ENCODE results near the gene UCP2.

UCP2 gene

GRCh38 chr11:74015919-74016684 is 33.5 kb upstream of the UCP2 start:
- H3K9me3 ChIP-seq (ENCODE audit: control extremely low read depth in 1 of 5, control insufficient read depth in 4 of 5, insufficient read depth in 2 of 5, low read depth in 1 of 5, low read length in 4 of 5) = no peaks in the 10 kb centered on the region
- H3K27me3 ChIP-seq (replicated peaks in 2 of 5; ENCODE audit: control insufficient read depth in 4 of 5, insufficient read depth in 5 of 5, low read length in 4 of 5) = no peaks in the 10 kb centered on the region
- peaks cover 2 to 26% (median 10%) of the 10 kb centered on the region in 4 experiments for H3K36me3 ChIP-seq (ENCODE audit: control insufficient read depth in 4 of 4, insufficient read depth in 4 of 4, low read length in 3 of 4)
- no peak overlapping the region for H3K4me3 ChIP-seq (ENCODE audit: control insufficient read depth in 1 of 7, extremely low read depth in 1 of 7, insufficient read depth in 4 of 7, low read depth in 2 of 7, low read length in 6 of 7)
- DNase-seq = peak in 2 of 3 donors; percentile 22 to 41
- CTCF ChIA-PET = interaction anchor here (0.8 to 1.6 kb wide), 8 partner anchors 11 to 56 kb away, joined by 3 to 5 read pairs (median 3); partner anchors contain the start of gene UCP2
- peaks cover 7 to 73% (median 63%) of the 10 kb centered on the region in 4 experiments for H3K4me1 ChIP-seq (ENCODE audit: control extremely low read depth in 1 of 4, control insufficient read depth in 4 of 4, insufficient read depth in 4 of 4, low read length in 3 of 4)
- POLR2A ChIA-PET = no interaction called here
- WGBS (ENCODE audit: insufficient coverage) = 97% methylated on average over 5 of the region's 5 CpGs
- H3K27ac ChIP-seq (ENCODE audit: insufficient read depth in 1 of 2, low read depth in 1 of 2, low read length in 2 of 2, poor library complexity in 1 of 2, severe bottlenecking in 2 of 2) = no peak overlapping the region

DNA sequence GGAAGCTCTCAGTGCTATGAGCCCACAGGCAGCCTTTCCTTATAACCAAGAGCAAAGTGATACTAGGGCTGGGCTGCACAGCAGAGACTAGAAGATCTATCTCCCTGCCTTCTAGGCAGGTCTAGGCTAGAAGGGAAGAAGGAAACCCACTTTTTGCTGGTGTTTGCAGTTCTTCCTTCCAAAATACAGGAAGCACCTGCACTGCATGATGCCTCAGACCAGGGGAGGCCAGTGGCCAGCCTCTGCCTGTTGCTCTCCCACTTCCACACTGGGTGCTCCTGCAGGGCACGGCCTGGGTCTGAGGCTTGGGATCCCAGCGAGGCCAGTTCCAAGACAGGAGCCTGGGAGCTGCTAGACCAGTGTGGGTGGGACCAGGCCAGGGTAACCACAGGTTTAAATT is 32.2 kb upstream of the UCP2 start:
- CTCF ChIA-PET = interaction anchor here (1.1 to 2.1 kb wide), 9 partner anchors 12 to 54 kb away, joined by 3 to 6 read pairs (median 4); partner anchors contain the start of gene UCP2
- POLR2A ChIA-PET = interaction anchor here (1.3 kb wide), 1 partner anchor 20 kb away, joined by 4 read pairs; no protein-coding TSS in a partner anchor
- H3K36me3 ChIP-seq (ENCODE audit: control insufficient read depth in 4 of 4, insufficient read depth in 4 of 4, low read length in 3 of 4) = peaks cover 2 to 29% (median 10%) of the 10 kb centered on the region in 4 experiments
- H3K9me3 ChIP-seq (ENCODE audit: control extremely low read depth in 1 of 5, control insufficient read depth in 4 of 5, insufficient read depth in 2 of 5, low read depth in 1 of 5, low read length in 4 of 5) = no peaks in the 10 kb centered on the region
- no peaks in the 10 kb centered on the region for H3K27me3 ChIP-seq (replicated peaks in 2 of 5; ENCODE audit: control insufficient read depth in 4 of 5, insufficient read depth in 5 of 5, low read length in 4 of 5)
- peaks cover 7 to 73% (median 63%) of the 10 kb centered on the region in 4 experiments for H3K4me1 ChIP-seq (ENCODE audit: control extremely low read depth in 1 of 4, control insufficient read depth in 4 of 4, insufficient read depth in 4 of 4, low read length in 3 of 4)
- H3K4me3 ChIP-seq (ENCODE audit: control insufficient read depth in 1 of 7, extremely low read depth in 1 of 7, insufficient read depth in 4 of 7, low read depth in 2 of 7, low read length in 6 of 7) = no peak overlapping the region
- no peak overlapping the region for H3K27ac ChIP-seq (ENCODE audit: insufficient read depth in 1 of 2, low read depth in 1 of 2, low read length in 2 of 2, poor library complexity in 1 of 2, severe bottlenecking in 2 of 2)
- 29% methylated on average over 2 of the region's 2 CpGs for WGBS (ENCODE audit: insufficient coverage)
- peak; percentile 34 to 77 (median 65) for DNase-seq

DNA sequence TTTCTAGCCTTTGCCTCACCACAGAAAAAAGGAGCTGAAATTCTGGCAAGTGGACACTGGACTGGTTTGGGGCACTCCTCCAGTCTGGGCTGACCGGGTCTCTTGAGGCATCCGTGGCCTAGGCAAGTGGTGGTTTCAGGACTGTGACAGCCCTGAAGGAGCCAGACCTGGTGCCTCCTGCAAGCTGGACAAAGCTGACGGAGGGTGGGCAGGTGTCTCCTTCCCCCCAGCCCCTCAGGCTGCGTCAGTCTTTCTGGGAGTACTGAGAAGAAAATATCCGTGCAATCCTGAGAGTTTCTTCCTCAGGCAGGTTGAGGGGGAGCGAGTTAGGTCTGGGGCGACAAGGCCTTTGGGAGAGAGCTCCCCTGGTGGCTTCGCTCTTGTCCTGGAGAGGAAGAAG is 30.5 kb upstream of the UCP2 start:
- H3K9me3 ChIP-seq (ENCODE audit: control extremely low read depth in 1 of 5, control insufficient read depth in 4 of 5, insufficient read depth in 2 of 5, low read depth in 1 of 5, low read length in 4 of 5) = no peaks in the 10 kb centered on the region
- no peaks in the 10 kb centered on the region for H3K27me3 ChIP-seq (replicated peaks in 2 of 5; ENCODE audit: control insufficient read depth in 4 of 5, insufficient read depth in 5 of 5, low read length in 4 of 5)
- POLR2A ChIA-PET = interaction anchor here (0.6 kb wide), 1 partner anchor 149 kb away, joined by 3 read pairs; no protein-coding TSS in a partner anchor
- H3K27ac ChIP-seq (ENCODE audit: insufficient read depth in 1 of 2, low read depth in 1 of 2, low read length in 2 of 2, poor library complexity in 1 of 2, severe bottlenecking in 2 of 2) = no peak overlapping the region
- CTCF ChIA-PET = interaction anchor here (1.0 to 2.1 kb wide), 3 partner anchors 8 to 34 kb away, joined by 3 to 6 read pairs (median 3); no protein-coding TSS in a partner anchor
- 100% methylated on average over 8 of the region's 8 CpGs for WGBS (ENCODE audit: insufficient coverage)
- H3K36me3 ChIP-seq (ENCODE audit: control insufficient read depth in 4 of 4, insufficient read depth in 4 of 4, low read length in 3 of 4) = peaks cover 2 to 29% (median 10%) of the 10 kb centered on the region in 4 experiments
- peaks cover 7 to 60% (median 48%) of the 10 kb centered on the region in 4 experiments for H3K4me1 ChIP-seq (ENCODE audit: control extremely low read depth in 1 of 4, control insufficient read depth in 4 of 4, insufficient read depth in 4 of 4, low read length in 3 of 4)
- no peak overlapping the region for H3K4me3 ChIP-seq (ENCODE audit: control insufficient read depth in 1 of 7, extremely low read depth in 1 of 7, insufficient read depth in 4 of 7, low read depth in 2 of 7, low read length in 6 of 7)
- no peak for DNase-seq

DNA sequence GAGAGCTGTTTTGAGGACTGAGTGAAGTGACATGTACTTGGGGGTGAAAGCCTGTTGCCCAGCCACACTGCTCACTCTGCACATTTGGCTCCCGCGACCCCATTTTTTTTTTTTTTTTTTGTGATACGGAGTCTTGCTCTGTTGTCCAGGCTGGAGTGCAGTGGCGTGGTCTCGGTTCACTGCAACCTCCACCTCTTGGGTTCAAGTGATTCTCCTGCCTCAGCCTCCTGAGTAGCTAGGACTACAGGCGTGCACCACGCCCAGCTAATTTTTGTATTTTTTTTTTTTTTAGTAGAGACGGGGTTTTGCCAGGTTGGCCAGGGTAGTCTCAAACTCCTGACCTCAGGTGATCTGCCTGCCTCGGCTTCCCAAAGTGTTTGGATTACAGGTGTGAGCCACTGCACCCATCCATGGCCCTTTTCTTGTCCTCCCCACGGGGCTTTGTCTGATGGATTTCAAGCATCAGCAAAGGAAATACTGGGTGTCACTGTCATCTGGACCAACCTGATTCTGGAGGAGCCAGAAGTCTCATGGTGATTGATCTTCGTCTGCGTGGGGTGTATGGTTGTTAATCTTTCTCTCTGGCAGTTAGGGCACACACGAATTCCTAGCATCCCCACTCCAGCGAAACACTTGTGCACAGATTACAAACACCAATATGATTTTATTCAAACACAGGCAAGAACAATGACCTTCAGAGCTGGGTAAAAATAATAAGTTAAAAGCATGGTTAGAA is 29.6 kb upstream of the UCP2 start:
- H3K27me3 ChIP-seq (replicated peaks in 2 of 5; ENCODE audit: control insufficient read depth in 4 of 5, insufficient read depth in 5 of 5, low read length in 4 of 5) = no peaks in the 10 kb centered on the region
- peak overlapping the region in 1 of 2 experiments; percentile 69 for H3K27ac ChIP-seq (ENCODE audit: insufficient read depth in 1 of 2, low read depth in 1 of 2, low read length in 2 of 2, poor library complexity in 1 of 2, severe bottlenecking in 2 of 2)
- POLR2A ChIA-PET = interaction anchor here (0.6 to 1.7 kb wide), 2 partner anchors 30 to 40 kb away, joined by 3 to 6 read pairs; partner anchors contain the start of gene UCP2
- H3K9me3 ChIP-seq (ENCODE audit: control extremely low read depth in 1 of 5, control insufficient read depth in 4 of 5, insufficient read depth in 2 of 5, low read depth in 1 of 5, low read length in 4 of 5) = no peaks in the 10 kb centered on the region
- peaks cover 7 to 56% (median 47%) of the 10 kb centered on the region in 4 experiments for H3K4me1 ChIP-seq (ENCODE audit: control extremely low read depth in 1 of 4, control insufficient read depth in 4 of 4, insufficient read depth in 4 of 4, low read length in 3 of 4)
- peaks cover 0 to 21% (median 10%) of the 10 kb centered on the region in 4 experiments for H3K36me3 ChIP-seq (ENCODE audit: control insufficient read depth in 4 of 4, insufficient read depth in 4 of 4, low read length in 3 of 4)
- no peak for DNase-seq
- H3K4me3 ChIP-seq (ENCODE audit: control insufficient read depth in 1 of 7, extremely low read depth in 1 of 7, insufficient read depth in 4 of 7, low read depth in 2 of 7, low read length in 6 of 7) = peak overlapping the region in 1 of 7 experiments; percentile 2
- CTCF ChIA-PET = interaction anchor here (1.8 kb wide), 1 partner anchor 33 kb away, joined by 3 read pairs; no protein-coding TSS in a partner anchor
- 97% methylated on average over 7 of the region's 14 CpGs for WGBS (ENCODE audit: insufficient coverage)

DNA sequence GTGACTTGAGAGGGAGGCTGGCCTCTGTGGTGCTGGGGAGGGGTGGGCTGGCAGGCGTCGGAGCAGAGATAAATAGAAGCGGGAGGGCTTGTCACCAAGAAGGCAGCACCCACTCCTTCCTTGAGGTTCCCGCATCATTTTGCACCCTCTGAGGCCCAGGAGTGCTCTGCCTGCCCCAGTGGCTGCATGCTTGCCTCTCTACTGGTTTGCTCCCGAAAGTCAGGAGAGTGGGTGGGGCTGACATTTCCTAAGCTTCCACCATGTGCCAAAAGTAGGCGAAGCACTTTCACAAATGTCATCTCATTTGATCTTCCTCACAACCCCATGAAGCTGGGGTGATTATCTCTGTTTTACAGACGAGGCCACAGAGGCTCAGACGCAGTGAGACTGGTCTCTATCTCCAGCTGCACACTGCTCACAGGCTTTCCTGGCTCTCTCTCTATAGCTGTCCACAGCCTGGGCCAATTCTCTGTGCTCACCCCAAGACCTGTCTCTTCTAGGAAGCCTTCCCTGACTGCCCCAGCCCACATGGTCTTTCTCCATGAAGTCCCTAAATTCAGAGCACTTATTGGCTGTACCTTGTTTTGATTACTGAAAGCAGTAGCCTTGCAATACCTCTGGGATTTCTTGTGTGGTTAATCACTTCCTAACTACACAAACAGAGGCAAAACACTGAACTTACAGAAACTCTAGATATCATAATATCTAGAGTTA is 28.9 kb upstream of the UCP2 start:
- POLR2A ChIA-PET = interaction anchor here (0.6 to 1.7 kb wide), 3 partner anchors 29 to 41 kb away, joined by 3 to 6 read pairs (median 3); partner anchors contain the start of gene UCP2
- Histone ChIP-seq H3K27ac (ENCODE audit: insufficient read depth in 1 of 2, low read depth in 1 of 2, low read length in 2 of 2, poor library complexity in 1 of 2, severe bottlenecking in 2 of 2) (peak overlapping the region in 1 of 2 experiments; percentile 69), H3K27me3 (replicated peaks in 2 of 5; ENCODE audit: control insufficient read depth in 4 of 5, insufficient read depth in 5 of 5, low read length in 4 of 5) (no peaks in the 10 kb centered on the region), H3K9me3 (ENCODE audit: control extremely low read depth in 1 of 5, control insufficient read depth in 4 of 5, insufficient read depth in 2 of 5, low read depth in 1 of 5, low read length in 4 of 5) (no peaks in the 10 kb centered on the region), H3K36me3 (ENCODE audit: control insufficient read depth in 4 of 4, insufficient read depth in 4 of 4, low read length in 3 of 4) (peaks cover 0 to 13% (median 7%) of the 10 kb centered on the region in 4 experiments), H3K4me1 (ENCODE audit: control extremely low read depth in 1 of 4, control insufficient read depth in 4 of 4, insufficient read depth in 4 of 4, low read length in 3 of 4) (peaks cover 7 to 56% (median 47%) of the 10 kb centered on the region in 4 experiments), H3K4me3 (ENCODE audit: control insufficient read depth in 1 of 7, extremely low read depth in 1 of 7, insufficient read depth in 4 of 7, low read depth in 2 of 7, low read length in 6 of 7) (peak overlapping the region in 2 of 7 experiments; percentile 2 to 16)
- peak; percentile 78 to 93 (median 88) for DNase-seq
- CTCF ChIA-PET = interaction anchor here (1.8 kb wide), 1 partner anchor 33 kb away, joined by 3 read pairs; no protein-coding TSS in a partner anchor
- WGBS (ENCODE audit: insufficient coverage) = 73% methylated on average over 6 of the region's 8 CpGs
